Right cardiac atrium (tissue), 5 donors: ENCODE measurements around the gene CD7. TPM values are rescaled to one million over a fixed set of nuclear protein-coding genes. Genes with fewer than 3 reads are reported as not detected.

Experiments used
- ATAC-seq, 2 donors: fragments of 200-7000 bp; cut with Tn5 transposase; one replicate each; pipeline versions ENCODE4 v1.8.0 to v1.9.1; 2020; ENCODE audit warnings: moderate library complexity in 2 of 2, mild to moderate bottlenecking in 1 of 2
- DNase-seq, 3 donors: peaks; one replicate each; pipeline ENCODE4 v3.0.0-alpha.2; 2020
- H3K27ac ChIP-seq: one replicate; pipeline ENCODE4 v1.5.1; 2013; ENCODE audit warnings: mild to moderate bottlenecking, low read length, control low read depth, moderate library complexity
- H3K27me3 ChIP-seq: one replicate; pipeline ENCODE4 v1.6.1; 2013; ENCODE audit not compliant: control insufficient read depth, insufficient read depth
- H3K4me1 ChIP-seq: one replicate; pipeline ENCODE4 v1.6.1; 2013; ENCODE audit warnings: low read length; ENCODE audit not compliant: control insufficient read depth, insufficient read depth
- H3K4me3 ChIP-seq: one replicate; pipeline ENCODE4 v1.5.1; 2013; ENCODE audit warnings: low read length, control low read depth
- H3K9me3 ChIP-seq: one replicate; pipeline ENCODE4 v1.6.1; 2013; ENCODE audit warnings: low read length; ENCODE audit not compliant: control insufficient read depth
- WGBS: extraction: QIAGEN DNeasy Blood & Tissue Kit; methylation state at CpG from one replicate; pipeline ENCODE4 v1.1.7; 2013; 5-methylcytosine and 5-hydroxymethylcytosine counted together
- intact Hi-C, 4 donors: fragments of 100-400 bp; cut with DNase I; formaldehyde crosslinking; loops; one replicate each; pipeline versions ENCODE4 v1.11.0 to v1.14.0; 2022 to 2023
- polyA plus RNA-seq: library from polyadenylated mRNA; stranded (reverse); fragments of 200-250 nt; gene quantifications from one replicate; pipeline ENCODE4 v1.2.3, GENCODE V29; 2013
- total RNA-seq, 4 donors: library from RNA; stranded (reverse); fragmentation: NEBNext Ultra II Directional; extraction: Animal tissue kit (Norgen Biotek cat#: 25700); gene quantifications; one replicate each; pipeline ENCODE4 v1.2.1, GENCODE V29; 2021
- donor health status: healthy with polysubstance abuse.
- donor health status: DM: no; HTN: yes; CAD: no.
- donor health status: DM: no; HTN: no; CAD: no.
- donor health status: DM: no; HTN: yes; CAD: no; lungs with severe emphysema.
- donor health status: DM: yes; HTN: yes; CAD: no.

The CD7 gene
- total and polyA plus RNA-seq, 5 donors = 0.31 to 1.4 (median 0.56) TPM

- 84% methylated on average over 27 of the region's 27 CpGs for WGBS
These were observed 7.5 kb downstream of the CD7 start for GRCh38 chr17:82309656-82310570.

GRCh38 chr17:82305727-82306300 is 11.6 kb downstream of the CD7 start:
- H3K27me3 ChIP-seq = no peaks in the 10 kb centered on the region
- H3K4me3 ChIP-seq = no peak overlapping the region
- intact Hi-C loops = no loop called here
- WGBS = 84% methylated on average over 20 of the region's 20 CpGs
- DNase-seq (peak in 1 of 3 donors; percentile 30), ATAC-seq (no peak)
- H3K27ac ChIP-seq = no peak overlapping the region
- H3K9me3 ChIP-seq = no peaks in the 10 kb centered on the region
- no peaks in the 10 kb centered on the region for H3K4me1 ChIP-seq

More at GRCh38 chr17:82309656-82310570, 7.5 kb downstream of the CD7 start:
- Histone ChIP-seq H3K9me3 (no peaks in the 10 kb centered on the region), H3K4me3 (no peak overlapping the region), H3K4me1 (no peaks in the 10 kb centered on the region), H3K27ac (no peak overlapping the region), H3K27me3 (no peaks in the 10 kb centered on the region)
- DNase-seq = peak in 2 of 3 donors; percentile 35 to 39
- intact Hi-C loops = no loop called here
- no peak for ATAC-seq

- H3K27ac ChIP-seq = no peak overlapping the region
- intact Hi-C loops = no loop called here
- ATAC-seq = no peak
- H3K9me3 ChIP-seq = no peaks in the 10 kb centered on the region
- no peaks in the 10 kb centered on the region for H3K4me1 ChIP-seq
- H3K4me3 ChIP-seq = no peak overlapping the region
- no peaks in the 10 kb centered on the region for H3K27me3 ChIP-seq
- peak; percentile 6 to 41 (median 41) for DNase-seq
- WGBS = 85% methylated on average over 23 of the region's 23 CpGs
These were observed 12.3 kb downstream of the CD7 start for GRCh38 chr17:82304826-82305726.

- ATAC-seq = peak; percentile 54 to 57
- intact Hi-C loops = no loop called here
- no peaks in the 10 kb centered on the region for H3K27me3 ChIP-seq
- 54% methylated on average over 26 of the region's 26 CpGs for WGBS
- no peak overlapping the region for H3K4me3 ChIP-seq
- peak; percentile 51 to 87 (median 86) for DNase-seq
- no peaks in the 10 kb centered on the region for H3K9me3 ChIP-seq
- H3K27ac ChIP-seq = no peak overlapping the region
- H3K4me1 ChIP-seq = no peaks in the 10 kb centered on the region
These were observed 13.2 kb downstream of the CD7 start for GRCh38 chr17:82303944-82304808.

GRCh38 chr17:82302991-82303943 is 14.1 kb downstream of the CD7 start:
- WGBS = 78% methylated on average over 35 of the region's 35 CpGs
- no peaks in the 10 kb centered on the region for H3K9me3 ChIP-seq
- H3K27ac ChIP-seq = no peak overlapping the region
- intact Hi-C loops = no loop called here
- H3K4me1 ChIP-seq = no peaks in the 10 kb centered on the region
- no peak overlapping the region for H3K4me3 ChIP-seq
- H3K27me3 ChIP-seq = no peaks in the 10 kb centered on the region
- DNase-seq = peak in 2 of 3 donors; percentile 50 to 58
- ATAC-seq = no peak

- Histone ChIP-seq H3K4me3 (no peak overlapping the region), H3K9me3 (no peaks in the 10 kb centered on the region), H3K27me3 (no peaks in the 10 kb centered on the region), H3K4me1 (no peaks in the 10 kb centered on the region), H3K27ac (no peak overlapping the region)
- 96% methylated on average over 15 of the region's 15 CpGs for WGBS
- intact Hi-C loops = no loop called here
- DNase-seq = peak in 2 of 3 donors; percentile 49 to 55
- ATAC-seq = no peak
These were observed 14.8 kb downstream of the CD7 start for GRCh38 chr17:82302568-82302963.

- Histone ChIP-seq H3K27me3 (no peaks in the 10 kb centered on the region), H3K4me1 (no peaks in the 10 kb centered on the region), H3K27ac (no peak overlapping the region), H3K4me3 (no peak overlapping the region), H3K9me3 (no peaks in the 10 kb centered on the region)
- DNase-seq (peak; percentile 15 to 60 (median 56)), ATAC-seq (no peak)
- intact Hi-C loops = no loop called here
- WGBS = 77% methylated on average over 23 of the region's 23 CpGs
These were observed 15.4 kb downstream of the CD7 start for GRCh38 chr17:82301916-82302567.

- DNase-seq = peak in 2 of 3 donors; percentile 58
- Histone ChIP-seq H3K27me3 (no peaks in the 10 kb centered on the region), H3K27ac (no peak overlapping the region), H3K9me3 (no peaks in the 10 kb centered on the region), H3K4me1 (no peaks in the 10 kb centered on the region), H3K4me3 (no peak overlapping the region)
- ATAC-seq = no peak
- intact Hi-C loops = no loop called here
- 91% methylated on average over 12 of the region's 12 CpGs for WGBS
These were observed 16.0 kb downstream of the CD7 start for GRCh38 chr17:82301300-82301915.
